H9 (cell line): ENCODE data around the gene DUSP6. TPM values are rescaled to one million over a fixed set of nuclear protein-coding genes. Genes with fewer than 3 reads are reported as not detected.

Experiments used
- DNase-seq: peaks from one replicate; pipeline ENCODE4 v3.0.0-alpha.2; 2017
- H2AFZ ChIP-seq: one replicate; pipeline ENCODE4 v1.6.1; 2013; ENCODE audit warnings: mild to moderate bottlenecking, low read length, control low read depth, moderate library complexity
- H2AK5ac ChIP-seq: 2 replicates; pipeline ENCODE4 v1.6.1; 2013; ENCODE audit warnings: low read length, control low read depth, mixed read lengths; ENCODE audit not compliant: insufficient read length
- H2BK120ac ChIP-seq: one replicate; pipeline ENCODE4 v1.6.1; 2013; ENCODE audit warnings: low read depth, mild to moderate bottlenecking, low read length, control low read depth, inconsistent platforms; ENCODE audit not compliant: poor library complexity, severe bottlenecking
- H2BK12ac ChIP-seq: 2 replicates; pipeline ENCODE4 v1.6.1; 2013; ENCODE audit warnings: low read length, control low read depth, mixed read lengths, low read depth; ENCODE audit not compliant: insufficient read length
- H2BK15ac ChIP-seq: 2 replicates; pipeline ENCODE4 v1.6.1; 2013; ENCODE audit warnings: low read depth, low read length, control low read depth
- H2BK20ac ChIP-seq: one replicate; pipeline ENCODE4 v1.6.1; 2013; ENCODE audit warnings: low read depth, mild to moderate bottlenecking, low read length, control low read depth, inconsistent platforms; ENCODE audit not compliant: poor library complexity, severe bottlenecking
- H2BK5ac ChIP-seq: 2 replicates; pipeline ENCODE4 v1.6.1; 2013; ENCODE audit warnings: low read length, control low read depth, mixed read lengths; ENCODE audit not compliant: insufficient read length
- H3K14ac ChIP-seq: 2 replicates; pipeline ENCODE4 v1.6.1; 2013; ENCODE audit warnings: low read length, control low read depth; ENCODE audit not compliant: insufficient read depth
- H3K18ac ChIP-seq: 2 replicates; pipeline ENCODE4 v1.6.1; 2013; ENCODE audit warnings: low read depth, mild to moderate bottlenecking, mixed read lengths, low read length, control low read depth; ENCODE audit not compliant: insufficient read length
- H3K23ac ChIP-seq: 2 replicates; pipeline ENCODE4 v1.6.1; 2013; ENCODE audit warnings: low read length, control low read depth, mixed read lengths, low read depth; ENCODE audit not compliant: insufficient read length
- H3K23me2 ChIP-seq: 2 replicates; pipeline ENCODE4 v1.6.1; 2013; ENCODE audit warnings: low read depth, mild to moderate bottlenecking, mixed read lengths, low read length, control low read depth; ENCODE audit not compliant: insufficient read length, poor library complexity, severe bottlenecking
- H3K27ac ChIP-seq: 2 replicates; pipeline ENCODE4 v1.5.1; 2013; ENCODE audit warnings: low read length, control low read depth, mixed read lengths, low read depth; ENCODE audit not compliant: insufficient read length
- H3K27me3 ChIP-seq: 2 replicates; pipeline ENCODE4 v1.6.1; 2013; ENCODE audit warnings: low read length, control low read depth, inconsistent platforms; ENCODE audit not compliant: insufficient read depth
- H3K4ac ChIP-seq: 2 replicates; pipeline ENCODE4 v1.6.1; 2013; ENCODE audit warnings: low read depth, mild to moderate bottlenecking, control low read depth, inconsistent platforms, low read length, moderate library complexity
- H3K4me1 ChIP-seq: 2 replicates; pipeline ENCODE4 v1.6.1; 2013; ENCODE audit warnings: low read length, control low read depth, inconsistent platforms; ENCODE audit not compliant: insufficient read depth
- H3K4me2 ChIP-seq: 2 replicates; pipeline ENCODE4 v1.6.1; 2013; ENCODE audit warnings: low read length, control low read depth, mixed read lengths; ENCODE audit not compliant: insufficient read length, insufficient read depth
- H3K56ac ChIP-seq: 2 replicates; pipeline ENCODE4 v1.6.1; 2013; ENCODE audit warnings: low read depth, mild to moderate bottlenecking, mixed read lengths, low read length, control low read depth; ENCODE audit not compliant: insufficient read length
- H3K79me1 ChIP-seq: 2 replicates; pipeline ENCODE4 v1.6.1; 2013; ENCODE audit warnings: low read depth, mild to moderate bottlenecking, moderate library complexity, low read length, control low read depth, inconsistent platforms; ENCODE audit not compliant: insufficient read depth, poor library complexity, severe bottlenecking
- H3K79me2 ChIP-seq: 2 replicates; pipeline ENCODE4 v1.6.1; 2013; ENCODE audit warnings: low read length, control low read depth, inconsistent platforms; ENCODE audit not compliant: insufficient read depth
- H3K9ac ChIP-seq: 2 replicates; pipeline ENCODE4 v1.6.1; 2013; ENCODE audit warnings: low read length, control low read depth, mixed read lengths; ENCODE audit not compliant: insufficient read length; ENCODE audit errors: extremely low read depth
- H3K9me3 ChIP-seq: one replicate; pipeline ENCODE4 v1.6.1; 2013; ENCODE audit warnings: low read depth, low read length, inconsistent platforms; ENCODE audit not compliant: control insufficient read depth
- H3T11ph ChIP-seq: one replicate; pipeline ENCODE4 v1.6.1; 2013; ENCODE audit warnings: mild to moderate bottlenecking, low read length, control low read depth, inconsistent platforms
- H4K20me1 ChIP-seq: one replicate; pipeline ENCODE4 v1.6.1; 2013; ENCODE audit not compliant: control insufficient read depth, insufficient read length, insufficient read depth
- H4K5ac ChIP-seq: 2 replicates; pipeline ENCODE4 v1.6.1; 2013; ENCODE audit warnings: low read depth, mild to moderate bottlenecking, mixed read lengths, low read length, control low read depth; ENCODE audit not compliant: insufficient read length
- H4K8ac ChIP-seq: replicated peaks from 2 replicates; pipeline ENCODE4 v1.6.1; 2013; ENCODE audit warnings: low read length, control low read depth, mixed read lengths, low read depth; ENCODE audit not compliant: insufficient read length
- H4K91ac ChIP-seq: 2 replicates; pipeline ENCODE4 v1.6.1; 2013; ENCODE audit warnings: low read depth, mild to moderate bottlenecking, moderate library complexity, mixed read lengths, low read length, control low read depth; ENCODE audit not compliant: insufficient read length
- H3K27ac Mint-ChIP-seq, 3 experiments: 2 replicates in 2 of 3; 3 replicates in 1 of 3; pipeline ENCODE4 v1.8.0; 2020 to 2021; ENCODE audit warnings: mixed read lengths in 3 of 3, mild to moderate bottlenecking in 1 of 3, moderate library complexity in 1 of 3
- H3K27me3 Mint-ChIP-seq: 2 replicates; pipeline ENCODE4 v1.8.0; 2021; ENCODE audit warnings: low read depth, mild to moderate bottlenecking, moderate library complexity, mixed read lengths
- H3K36me3 Mint-ChIP-seq, 3 experiments: 2 replicates in 2 of 3; 3 replicates in 1 of 3; pipeline ENCODE4 v1.8.0; 2020 to 2021; ENCODE audit warnings: low read depth in 3 of 3, mixed read lengths in 3 of 3; ENCODE audit not compliant: insufficient read depth in 1 of 3
- H3K4me1 Mint-ChIP-seq, 2 experiments: 2 replicates each; pipeline ENCODE4 v1.8.0; 2020; ENCODE audit warnings: mixed read lengths in 2 of 2
- H3K4me3 Mint-ChIP-seq, 2 experiments: 2 replicates in 1 of 2; 3 replicates in 1 of 2; pipeline ENCODE4 v1.8.0; 2020 to 2021; ENCODE audit warnings: mild to moderate bottlenecking in 2 of 2, mixed read lengths in 2 of 2, moderate library complexity in 1 of 2
- H3K9me3 Mint-ChIP-seq, 2 experiments: 2 replicates in 1 of 2; 3 replicates in 1 of 2; pipeline ENCODE4 v1.8.0; 2020; ENCODE audit warnings: mild to moderate bottlenecking in 2 of 2, mixed read lengths in 2 of 2, moderate library complexity in 1 of 2
- CTCF ChIP-seq: fragments of 200-600 bp; sonication (generic); conservative IDR thresholded peaks from 3 replicates; pipeline ENCODE4 v1.8.0; 2021; ENCODE audit warnings: antibody characterized with exemption, mild to moderate bottlenecking
- WGBS: extraction: QIAGEN DNeasy Blood & Tissue Kit; methylation state at CpG from one replicate; pipeline ENCODE4 v1.1.7; 2013; ENCODE audit warnings: missing lambda C conversion rate, low lambda C conversion rate, mixed read lengths; ENCODE audit not compliant: insufficient read length; ENCODE audit errors: extremely low coverage; 5-methylcytosine and 5-hydroxymethylcytosine counted together
- total RNA-seq: library from RNA; stranded (reverse); gene quantifications from 2 replicates; pipeline ENCODE4 v1.2.1, GENCODE V29; 2021

DUSP6 gene
- total RNA-seq, 1 experiment from 2014 or later: 35.3 TPM

- H3K4ac ChIP-seq: no peak overlapping the region
- H2BK120ac ChIP-seq: no peak overlapping the region
- no peak overlapping the region for H3K18ac ChIP-seq
- H4K91ac ChIP-seq: no peak overlapping the region
- no peak for TF ChIP-seq CTCF
- H3K9ac ChIP-seq: no peak overlapping the region
- no CpG with 5 or more reads among the region's 3 CpGs for WGBS
- Mint-ChIP-seq H3K4me1 (peaks cover 11 to 15% of the 10 kb centered on the region in 2 experiments), H3K27me3 (peaks cover 8% of the 10 kb centered on the region), H3K36me3 (peaks cover 0 to 2% (median 0%) of the 10 kb centered on the region in 3 experiments; a peak in 3 of 7 replicates), H3K9me3 (peaks cover under 1 to 1% of the 10 kb centered on the region in 2 experiments; a peak in 3 of 5 replicates), H3K4me3 (no peak overlapping the region), H3K27ac (no peak overlapping the region)
- no peak overlapping the region for H3K56ac ChIP-seq
- H3K79me1 ChIP-seq: no peaks in the 10 kb centered on the region
- no peaks in the 10 kb centered on the region for H3K27me3 ChIP-seq
- no peak overlapping the region for H4K8ac ChIP-seq
- H3K9me3 ChIP-seq: no peaks in the 10 kb centered on the region
- no peak overlapping the region for H2AK5ac ChIP-seq
- no peaks in the 10 kb centered on the region for H3K79me2 ChIP-seq
- H2BK12ac ChIP-seq: no peak overlapping the region
- H3K4me1 ChIP-seq: no peaks in the 10 kb centered on the region; the same call in 1 of the 2 replicates
- H2BK15ac ChIP-seq: no peak overlapping the region
- no peak overlapping the region for H3K14ac ChIP-seq
- no peak overlapping the region for H3K23ac ChIP-seq
- no peak overlapping the region for H3T11ph ChIP-seq
- no peak overlapping the region for H4K5ac ChIP-seq
- no peak for DNase-seq
- H4K20me1 ChIP-seq: no peaks in the 10 kb centered on the region
- no peak overlapping the region for H3K4me2 ChIP-seq
- H3K27ac ChIP-seq: no peak overlapping the region
- no peak overlapping the region for H2AFZ ChIP-seq
- no peak overlapping the region for H2BK20ac ChIP-seq
- no peak overlapping the region for H2BK5ac ChIP-seq
- no peaks in the 10 kb centered on the region for H3K23me2 ChIP-seq
These were observed 26.8 kb downstream of the DUSP6 start for GRCh38 chr12:89325495-89325894.
